HG03196 (cell line): ENCODE measurements around the gene FNDC10.
"Not testable (repeated sequence)": the region's sequence is repeated elsewhere in the genome, so short reads cannot be mapped to it uniquely, and the experiment has no call there.

ENCODE experiments used
- ATAC-seq: cut with Tn5 transposase; IDR thresholded peaks from one replicate; pipeline ENCODE4 v1.9.1; 2021; ENCODE audit not compliant: unreplicated experiment

Gene FNDC10

DNA sequence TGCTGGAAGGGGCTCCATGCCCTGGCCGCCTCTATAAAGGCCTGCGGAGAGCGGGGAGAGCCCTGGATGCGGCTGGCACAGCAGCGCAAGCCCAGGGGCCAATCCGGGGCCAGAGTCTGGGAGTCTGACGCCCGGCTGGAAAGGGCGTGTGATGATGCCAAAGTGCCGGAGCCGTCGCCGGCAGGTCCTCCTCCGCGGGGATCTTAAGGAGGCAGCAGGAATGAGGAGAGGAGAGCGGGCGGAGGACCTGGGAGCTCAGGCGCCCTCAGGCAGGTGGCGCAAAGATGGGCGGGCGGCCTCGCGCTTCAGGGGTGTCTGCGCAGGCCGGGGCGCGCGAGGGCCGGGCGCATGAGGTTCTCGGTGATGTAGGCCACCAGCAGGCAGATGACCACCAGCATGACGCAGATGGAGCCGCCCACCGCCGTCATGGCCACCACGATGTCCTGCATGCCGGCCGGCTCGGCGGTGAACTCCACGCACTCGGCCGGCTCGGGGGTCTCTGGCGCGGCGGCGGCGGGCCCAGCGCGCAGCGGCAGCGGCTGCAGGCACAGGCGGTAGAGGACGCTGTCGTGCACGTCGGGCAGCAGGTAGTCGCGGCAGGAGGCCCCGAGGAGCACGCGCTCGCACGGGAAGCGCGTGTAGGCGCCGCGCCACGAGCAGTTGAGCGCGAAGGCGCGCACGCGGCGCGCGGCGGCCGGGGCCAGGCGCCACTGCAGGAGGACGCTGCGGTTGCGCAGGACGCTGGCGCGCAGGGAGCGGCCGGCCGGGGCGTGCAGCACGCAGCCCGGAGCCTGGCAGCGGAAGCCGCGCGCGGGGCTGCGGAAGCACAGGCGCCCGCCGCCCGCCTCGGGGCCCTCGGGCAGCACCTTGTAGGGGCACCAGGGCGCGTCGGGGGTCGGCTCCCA is 653 bp downstream of the FNDC10 start:
- no peak for ATAC-seq

GRCh38 chr1:1598720-1599029 is 1.3 kb downstream of the FNDC10 start:
- ATAC-seq: no peak

DNA sequence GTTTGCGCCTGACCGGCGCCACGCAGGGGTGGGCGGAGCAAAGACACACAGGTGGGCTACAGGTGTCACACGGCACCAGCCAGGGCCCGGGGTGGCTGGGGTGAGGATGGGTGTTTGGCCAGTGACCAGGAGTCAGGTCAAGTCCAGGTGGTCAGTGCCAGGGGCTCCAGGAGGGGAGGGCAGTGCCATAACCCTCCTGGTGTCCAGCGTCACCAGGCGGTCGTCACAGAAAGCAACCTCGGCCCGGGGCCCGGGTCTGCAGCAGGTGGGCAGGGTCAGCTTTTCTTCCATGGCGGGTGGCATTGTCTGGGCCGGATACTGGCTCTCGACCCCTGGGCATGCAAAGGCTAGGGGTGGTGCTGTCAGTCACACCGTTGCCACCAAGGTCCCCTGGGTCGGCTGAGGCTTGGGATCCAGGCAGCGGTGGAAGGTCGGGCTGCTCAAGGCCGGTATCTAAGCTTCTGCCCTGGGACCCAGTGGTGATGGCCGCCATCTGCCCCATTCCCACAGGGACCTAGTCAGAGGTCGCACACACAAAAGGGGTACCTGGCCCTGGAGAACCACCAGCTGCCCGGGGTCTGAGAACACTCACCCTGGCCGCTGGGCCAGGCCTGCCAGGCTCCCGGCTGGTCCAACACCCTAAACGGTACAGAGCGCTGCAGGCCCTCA is 1.8 kb downstream of the FNDC10 start:
- ATAC-seq: no peak

DNA sequence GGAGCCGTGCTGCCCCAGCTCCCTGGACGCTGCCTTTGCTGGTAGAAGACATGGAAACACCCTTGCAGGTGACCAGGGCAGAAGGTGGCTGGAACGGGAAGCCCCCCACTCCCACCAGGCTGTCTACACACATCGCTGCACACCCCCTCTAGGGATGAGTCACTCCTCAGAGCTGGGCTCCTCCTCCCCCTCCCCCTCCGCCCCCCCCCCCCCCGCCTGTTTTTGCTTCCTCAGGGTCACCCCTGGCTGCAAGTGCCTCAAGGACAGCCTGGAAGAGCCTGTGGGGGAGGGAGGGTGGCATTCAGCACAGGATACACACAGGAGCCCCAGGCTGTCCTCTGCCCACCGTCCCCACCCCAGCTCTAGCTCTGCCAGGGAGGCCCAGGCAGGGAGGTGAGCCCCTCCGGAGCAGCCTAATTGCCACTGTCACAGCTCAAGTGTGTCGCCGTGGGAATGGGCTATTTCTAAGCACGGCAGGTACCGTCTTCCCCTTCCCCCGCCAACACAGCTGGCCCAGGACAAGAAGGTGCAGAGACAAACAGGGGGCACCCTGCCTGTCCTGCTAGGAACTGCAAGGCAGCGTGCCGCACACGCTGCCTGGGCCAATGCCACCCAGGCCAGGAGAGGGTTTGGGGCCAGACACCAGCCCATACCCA is 2.5 kb downstream of the FNDC10 start:
- no peak for ATAC-seq

DNA sequence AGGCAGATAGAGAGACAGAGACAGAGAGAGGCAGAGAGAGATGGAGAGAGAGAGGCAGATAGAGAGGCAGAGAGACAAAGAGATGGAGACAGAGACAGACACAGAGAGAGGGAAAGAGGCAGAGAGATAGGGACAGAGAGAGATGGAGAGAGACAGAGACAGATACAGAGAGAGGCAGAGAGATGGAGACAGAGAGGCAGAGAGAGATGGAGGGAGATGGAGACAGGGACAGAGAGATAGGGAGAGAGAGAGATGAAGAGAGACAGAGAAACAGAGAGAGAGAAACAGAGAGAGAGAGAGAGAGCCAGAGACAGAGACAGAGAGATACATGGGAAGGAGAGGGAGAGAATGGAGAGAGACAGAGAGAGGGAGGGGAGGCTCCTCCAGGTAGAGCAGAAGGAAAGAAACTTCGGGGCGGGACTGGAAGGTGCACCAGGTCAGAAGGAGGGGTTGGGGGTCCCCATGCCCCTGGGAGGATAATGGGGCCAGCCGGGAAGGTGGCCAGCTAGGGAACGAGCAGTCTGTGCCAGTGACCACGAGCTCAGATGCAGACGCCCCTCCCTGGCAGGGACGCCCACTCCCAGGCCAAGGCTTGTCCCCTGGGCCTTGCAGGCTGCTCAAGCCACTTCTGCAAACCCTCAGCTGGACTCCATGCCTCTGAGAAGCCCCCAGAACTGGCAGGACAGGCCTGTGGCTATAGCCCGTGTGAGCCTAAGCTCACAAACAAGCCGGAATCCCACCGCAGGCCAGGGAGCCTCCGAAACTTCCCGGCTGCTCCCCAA is 3.3 kb downstream of the FNDC10 start:
- ATAC-seq: no peak

- ATAC-seq: not testable (repeated sequence)
These were observed 4.6 kb downstream of the FNDC10 start for GRCh38 chr1:1595341-1595740.

- no peak for ATAC-seq
These were observed 5.2 kb downstream of the FNDC10 start for GRCh38 chr1:1594602-1595260.

GRCh38 chr1:1593834-1594601 is 5.9 kb downstream of the FNDC10 start:
- ATAC-seq: no peak

- ATAC-seq: no peak
These were observed 8.5 kb downstream of the FNDC10 start for GRCh38 chr1:1591452-1591851.

- no peak for ATAC-seq
These were observed 16.5 kb downstream of the FNDC10 start for GRCh38 chr1:1583347-1584010.

DNA sequence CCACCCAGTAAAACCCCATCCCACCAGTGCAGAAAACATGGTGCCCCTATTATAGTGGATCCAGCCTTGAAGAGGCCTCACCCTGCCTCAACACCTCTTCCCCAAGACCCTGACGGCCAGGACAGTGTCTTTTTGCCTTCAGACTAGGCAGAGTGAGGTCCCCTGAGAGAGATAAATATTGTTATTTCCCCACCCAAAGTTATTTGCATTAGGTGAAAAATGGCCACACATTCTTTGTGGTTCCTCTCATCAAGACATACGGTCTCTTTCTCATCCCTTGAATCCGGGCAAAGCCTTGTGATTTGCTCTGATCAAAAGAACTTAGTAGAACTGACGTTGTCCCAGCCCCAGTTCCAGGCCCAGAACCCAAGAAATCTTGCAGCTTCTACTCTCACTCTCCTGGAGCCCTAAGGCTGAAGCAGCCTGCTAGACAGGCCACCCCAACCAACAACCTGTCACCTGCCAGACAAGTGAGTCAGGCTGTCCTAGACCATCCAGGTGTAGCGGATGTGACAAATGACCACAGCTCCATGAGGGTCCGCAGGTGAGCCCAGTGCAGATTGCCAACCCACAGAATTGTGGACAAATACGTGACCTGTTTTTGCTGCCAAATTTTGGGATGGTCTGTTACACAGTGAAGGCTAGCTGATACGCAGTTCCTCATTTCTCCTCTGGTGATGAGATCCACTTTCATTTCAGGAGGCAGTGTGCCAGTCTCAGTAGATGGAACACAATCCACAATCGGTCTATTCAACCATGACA is 17.2 kb downstream of the FNDC10 start:
- ATAC-seq: no peak

GRCh38 chr1:1578371-1578940 is 21.5 kb downstream of the FNDC10 start:
- ATAC-seq: no peak

DNA sequence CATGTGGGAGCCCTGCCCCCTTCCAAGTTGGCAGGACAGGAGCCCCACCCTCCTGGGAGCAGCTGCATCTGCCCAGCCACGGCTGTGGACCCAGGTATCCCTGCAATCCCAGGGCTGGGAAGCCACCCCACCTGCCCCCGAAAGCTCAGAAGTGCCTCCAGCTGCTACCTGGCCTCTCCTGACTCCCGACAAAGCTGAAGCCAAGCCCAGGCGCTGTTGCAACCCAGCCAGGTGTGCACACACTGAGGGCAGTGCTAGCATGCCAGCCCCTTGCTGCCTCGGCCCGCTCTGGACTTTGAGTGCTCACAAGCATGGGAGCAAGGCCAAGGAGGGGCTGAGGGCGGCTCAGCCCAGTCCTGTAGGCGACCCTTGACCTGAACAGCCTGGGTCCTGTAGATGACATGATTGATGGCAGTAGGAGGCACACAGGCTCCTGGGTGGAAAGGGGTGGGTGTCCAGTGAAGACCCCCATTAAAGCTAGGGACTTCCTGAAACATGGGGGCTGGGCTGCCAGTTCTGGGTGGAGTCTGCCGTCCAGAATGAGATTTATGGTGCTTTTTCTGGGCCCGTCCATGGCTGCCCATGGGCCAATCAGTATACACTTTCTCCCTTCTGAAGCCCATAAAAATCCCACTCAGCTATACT is 22.4 kb downstream of the FNDC10 start:
- ATAC-seq: no peak

GRCh38 chr1:1574721-1575537 is 25.0 kb downstream of the FNDC10 start, which contains the start of gene SSU72:
SSU72 (minus strand) TSS chr1:1574863; CDS start chr1:1574557, 306 bp downstream.
- ATAC-seq: peak; percentile 80

DNA sequence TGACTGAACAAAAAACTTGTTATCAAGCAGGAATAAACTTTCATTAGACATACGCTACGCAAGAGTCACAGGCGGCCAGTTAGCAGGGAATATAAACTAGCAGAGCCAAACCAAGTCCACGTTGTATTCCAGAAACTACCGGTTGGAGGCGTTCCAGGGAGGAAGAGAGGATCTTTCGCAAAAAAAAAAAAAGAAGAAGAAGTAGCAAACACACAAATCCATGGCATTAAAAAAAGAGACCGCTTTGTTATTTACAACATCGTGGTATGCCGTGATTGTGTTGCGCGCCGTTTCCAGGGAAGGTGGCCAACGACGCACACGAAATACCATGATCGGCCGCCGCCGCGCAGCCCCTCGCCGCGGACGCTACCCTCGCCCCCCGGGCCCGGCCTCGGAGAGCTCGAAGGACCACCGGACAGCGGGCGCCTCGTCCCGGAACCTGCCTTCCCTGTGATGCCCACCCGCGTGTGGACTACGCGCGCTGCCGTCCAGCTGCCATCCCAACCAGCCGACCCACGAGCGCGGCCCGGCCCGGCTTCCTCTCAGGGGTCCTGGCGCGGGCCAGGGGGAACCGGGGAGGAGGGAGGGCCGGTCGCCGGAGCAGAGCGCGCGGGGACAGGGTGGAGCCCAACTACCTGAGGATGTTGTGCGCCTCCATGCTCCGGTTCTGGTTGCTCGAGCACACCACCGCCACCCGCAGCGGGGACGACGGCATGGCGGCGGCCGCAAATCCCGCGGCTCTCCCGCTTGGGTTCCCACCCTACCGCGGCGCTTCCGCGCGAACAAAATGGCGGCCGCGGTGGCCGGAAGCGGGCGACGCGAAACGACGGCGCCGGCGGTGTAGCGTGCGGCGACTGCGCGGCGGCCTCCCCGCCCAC is 25.9 kb downstream of the FNDC10 start:
- peak; percentile 52 for ATAC-seq

GRCh38 chr1:1569341-1569740 is 30.6 kb downstream of the FNDC10 start:
- ATAC-seq: no peak
